IMR-90 (cell line): Measurements from ENCODE around the gene TCERG1L. TPM values are rescaled to one million over a fixed set of nuclear protein-coding genes. Genes with fewer than 3 reads are reported as not detected.

ENCODE experiments used
- ATAC-seq: fragments of 200-7000 bp; cut with Tn5 transposase; 2 replicates; pipeline ENCODE4 v1.9.1; 2020; ENCODE audit warnings: low read depth, mild to moderate bottlenecking, moderate library complexity
- BruUV-seq: library from RNA; stranded (reverse); fragments of 400-500 nt; replicated peaks from 2 replicates; lab custom pipeline; 2021; lab: Mats Ljungman, UMichigan
- CTCF ChIA-PET: fragments of 300-600 bp; formaldehyde crosslinking; extraction: SDS; loops from one replicate; lab custom pipeline; 2021; ENCODE audit warnings: antibody characterized with exemption; lab: Yijun Ruan, JAX
- POLR2A ChIA-PET: fragments of 300-600 bp; sonication (Branson Sonifier 250); formaldehyde crosslinking; loops from one replicate; lab custom pipeline; 2022; ENCODE audit warnings: antibody characterized with exemption; ENCODE audit not compliant: unreplicated experiment; lab: Charles Lee
- DNase-seq: peaks from one replicate; pipeline ENCODE4 v3.0.0; 2013
- H2AFZ ChIP-seq: replicated peaks from 2 replicates; pipeline ENCODE3; 2013; ENCODE audit warnings: low read length, mild to moderate bottlenecking; ENCODE audit not compliant: poor library complexity
- H2AK5ac ChIP-seq: 2 replicates; pipeline ENCODE4 v1.6.1; 2013; ENCODE audit warnings: low read depth, low read length, inconsistent platforms
- H2AK9ac ChIP-seq: replicated peaks from 2 replicates; pipeline ENCODE3; 2013; ENCODE audit warnings: mild to moderate bottlenecking, low read depth, low read length, moderate library complexity; ENCODE audit not compliant: poor library complexity
- H2BK120ac ChIP-seq: 2 replicates; pipeline ENCODE4 v1.6.1; 2013; ENCODE audit warnings: low read depth, low read length, inconsistent platforms
- H2BK15ac ChIP-seq: 3 replicates; pipeline ENCODE4 v1.6.1; 2013; ENCODE audit warnings: low read depth, low read length, inconsistent platforms
- H2BK20ac ChIP-seq: 2 replicates; pipeline ENCODE4 v1.6.1; 2013; ENCODE audit warnings: low read depth, mild to moderate bottlenecking, inconsistent platforms, low read length, moderate library complexity
- H2BK5ac ChIP-seq: 2 replicates; pipeline ENCODE4 v1.6.1; 2013; ENCODE audit warnings: mild to moderate bottlenecking, low read depth, low read length, inconsistent platforms; ENCODE audit not compliant: poor library complexity, severe bottlenecking
- H3K14ac ChIP-seq: replicated peaks from 2 replicates; pipeline ENCODE4 v1.6.1; 2013; ENCODE audit warnings: low read depth, low read length, inconsistent platforms
- H3K18ac ChIP-seq: 2 replicates; pipeline ENCODE4 v1.6.1; 2013; ENCODE audit warnings: low read depth, low read length, control low read depth
- H3K23ac ChIP-seq: 2 replicates; pipeline ENCODE4 v1.6.1; 2013; ENCODE audit warnings: low read depth, low read length, inconsistent platforms
- H3K27ac ChIP-seq: 2 replicates; pipeline ENCODE4 v1.5.1; 2013; ENCODE audit warnings: mild to moderate bottlenecking, control low read depth, low read length; ENCODE audit not compliant: insufficient read depth
- H3K27me3 ChIP-seq: 2 replicates; pipeline ENCODE4 v1.6.1; 2013; ENCODE audit warnings: low read length; ENCODE audit not compliant: control insufficient read depth, insufficient read depth
- H3K36me3 ChIP-seq: 2 replicates; pipeline ENCODE4 v1.6.1; 2013; ENCODE audit warnings: low read length, mixed read lengths; ENCODE audit not compliant: control insufficient read depth, insufficient read depth
- H3K4ac ChIP-seq: 2 replicates; pipeline ENCODE4 v1.6.1; 2013; ENCODE audit warnings: low read depth, low read length, inconsistent platforms
- H3K4me1 ChIP-seq: 2 replicates; pipeline ENCODE4 v1.6.1; 2013; ENCODE audit warnings: low read length, mixed read lengths; ENCODE audit not compliant: control insufficient read depth, insufficient read depth
- H3K4me2 ChIP-seq: 2 replicates; pipeline ENCODE4 v1.6.1; 2013; ENCODE audit warnings: low read depth, mild to moderate bottlenecking, control low read depth, low read length, moderate library complexity
- H3K4me3 ChIP-seq: 2 replicates; pipeline ENCODE4 v1.5.1; 2013; ENCODE audit warnings: low read depth, mild to moderate bottlenecking, control low read depth, low read length, moderate library complexity; ENCODE audit not compliant: insufficient read depth
- H3K56ac ChIP-seq: 2 replicates; pipeline ENCODE4 v1.6.1; 2013; ENCODE audit warnings: low read length, inconsistent platforms; ENCODE audit not compliant: insufficient read depth; ENCODE audit errors: extremely low read depth
- H3K79me1 ChIP-seq, 2 experiments: 2 replicates each; pipeline ENCODE4 v1.6.1; 2013; ENCODE audit warnings: low read length in 2 of 2, inconsistent platforms in 1 of 2, low read depth in 1 of 2
- H3K9ac ChIP-seq: 2 replicates; pipeline ENCODE4 v1.6.1; 2013; ENCODE audit warnings: low read depth, low read length, control low read depth
- H3K9me1 ChIP-seq: 2 replicates; pipeline ENCODE4 v1.6.1; 2013; ENCODE audit warnings: low read length, inconsistent platforms; ENCODE audit not compliant: insufficient read depth
- H3K9me3 ChIP-seq: 2 replicates; pipeline ENCODE4 v1.6.1; 2013; ENCODE audit warnings: low read length; ENCODE audit not compliant: control insufficient read depth, insufficient read depth
- H4K20me1 ChIP-seq: 2 replicates; pipeline ENCODE4 v1.6.1; 2013; ENCODE audit warnings: low read length, inconsistent platforms; ENCODE audit not compliant: insufficient read depth
- H4K5ac ChIP-seq: 2 replicates; pipeline ENCODE4 v1.6.1; 2013; ENCODE audit warnings: mild to moderate bottlenecking, low read depth, low read length, control low read depth
- H4K8ac ChIP-seq, 2 experiments: 2 replicates each; pipeline ENCODE4 v1.6.1; 2013; ENCODE audit warnings: low read depth in 2 of 2, low read length in 2 of 2, control low read depth in 1 of 2, inconsistent platforms in 1 of 2
- H4K91ac ChIP-seq: 2 replicates; pipeline ENCODE4 v1.6.1; 2013; ENCODE audit warnings: low read depth, low read length, inconsistent platforms; ENCODE audit not compliant: insufficient read depth
- CEBPB ChIP-seq: IDR thresholded peaks from 2 replicates; pipeline ENCODE4 v1.6.1; 2012; ENCODE audit warnings: low read depth, low read length, improper control_type of control experiment
- MXI1 ChIP-seq: IDR thresholded peaks from 2 replicates; pipeline ENCODE4 v1.6.1; 2012; ENCODE audit warnings: low read depth, mild to moderate bottlenecking, low read length, moderate library complexity, borderline replicate concordance
- POLR2A ChIP-seq: IDR thresholded peaks from 2 replicates; pipeline ENCODE4 v1.6.1; 2012; ENCODE audit warnings: mild to moderate bottlenecking, low read depth, low read length
- RCOR1 ChIP-seq: IDR thresholded peaks from 2 replicates; pipeline ENCODE4 v1.6.1; 2012; ENCODE audit warnings: mild to moderate bottlenecking, low read length, improper control_type of control experiment; ENCODE audit not compliant: insufficient replicate concordance
- WGBS, 2 experiments: methylation state at CpG; one replicate each; pipeline versions ENCODE4 v1.1.5 to v1.1.7; 2013; ENCODE audit warnings: missing lambda C conversion rate in 2 of 2; ENCODE audit not compliant: insufficient read length in 1 of 2; ENCODE audit errors: extremely low coverage in 2 of 2; 5-methylcytosine and 5-hydroxymethylcytosine counted together
- dilution Hi-C: fragments of 300-500 bp; cut with HindIII; formaldehyde crosslinking; loops from one replicate; pipeline ENCODE4 v1.14.3; 2018; ENCODE audit warnings: low sequenced_read_pairs; ENCODE audit not compliant: unreplicated experiment
- in situ Hi-C: fragments of 300-500 bp; cut with MboI; formaldehyde crosslinking; loops from 3 replicates; pipeline ENCODE4 v1.14.3; 2019; ENCODE audit warnings: low sequenced_read_pairs, inconsistent platforms, mixed read lengths
- intact Hi-C: fragments of 100-400 bp; cut with micrococcal nuclease; formaldehyde crosslinking; loops from 2 replicates; pipeline ENCODE4 v1.10.0; 2022
- polyA plus RNA-seq, 3 experiments: library from polyadenylated mRNA; depleted of rRNA; stranded (reverse); fragments of >200 nt; gene quantifications; 2 replicates each; pipeline ENCODE4 v1.2.3, GENCODE V29; 2012; ENCODE audit warnings: low replicate concordance in 1 of 3
- total RNA-seq: library from RNA; depleted of rRNA; stranded (reverse); fragments of >200 nt; gene quantifications from 2 replicates; pipeline ENCODE4 v1.2.3, GENCODE V29; 2012
- TF ChIP-seq, protein P1 (sequence below): fragments of 150-350 bp; IDR thresholded peaks from 2 replicates; pipeline ENCODE4 v1.6.1; 2016; ENCODE audit warnings: low read depth, mild to moderate bottlenecking, low read length, moderate library complexity, borderline replicate concordance

Gene TCERG1L
- total and polyA plus RNA-seq, 2 of the 4 experiments (the other 2 are of a cell fraction), result not detected

DNA sequence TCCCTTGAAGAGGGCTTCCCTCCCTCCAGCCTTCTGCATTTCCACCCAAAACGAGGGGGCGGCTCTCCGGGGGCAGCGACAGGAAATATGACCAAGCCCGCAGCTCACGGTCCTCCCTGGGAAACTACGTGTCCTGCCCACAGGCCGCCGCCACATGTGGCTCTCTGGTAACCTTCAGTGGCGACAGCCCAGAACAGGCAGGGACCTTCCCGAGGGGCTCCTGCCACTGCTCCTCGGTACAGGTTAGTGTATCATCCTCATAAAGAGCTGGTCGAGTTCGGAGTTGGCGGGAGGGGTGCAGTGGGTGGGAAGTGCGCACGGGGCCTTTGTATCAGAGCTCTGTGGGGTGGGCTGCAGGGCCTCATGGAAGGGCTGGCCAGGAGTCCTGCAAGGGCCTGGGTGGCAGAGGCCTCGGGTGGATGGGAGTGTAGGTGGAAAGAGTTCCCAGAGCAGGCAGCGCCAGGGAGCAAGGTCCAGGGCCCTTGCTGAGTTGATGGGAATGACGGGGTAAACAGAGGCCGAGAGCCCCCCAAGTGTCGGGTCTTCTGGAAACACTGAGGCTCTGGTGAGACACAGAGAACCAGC, 66.0 kb downstream of the TCERG1L start:
- in situ Hi-C loops (no loop called here), dilution Hi-C loops (no loop called here)

More for the DNA sequence above, 66.0 kb downstream of the TCERG1L start:
- TF ChIP-seq CEBPB (no peak), RCOR1 (no peak), POLR2A (no peak), MXI1 (no peak)
- TF ChIP-seq, protein P1, sequence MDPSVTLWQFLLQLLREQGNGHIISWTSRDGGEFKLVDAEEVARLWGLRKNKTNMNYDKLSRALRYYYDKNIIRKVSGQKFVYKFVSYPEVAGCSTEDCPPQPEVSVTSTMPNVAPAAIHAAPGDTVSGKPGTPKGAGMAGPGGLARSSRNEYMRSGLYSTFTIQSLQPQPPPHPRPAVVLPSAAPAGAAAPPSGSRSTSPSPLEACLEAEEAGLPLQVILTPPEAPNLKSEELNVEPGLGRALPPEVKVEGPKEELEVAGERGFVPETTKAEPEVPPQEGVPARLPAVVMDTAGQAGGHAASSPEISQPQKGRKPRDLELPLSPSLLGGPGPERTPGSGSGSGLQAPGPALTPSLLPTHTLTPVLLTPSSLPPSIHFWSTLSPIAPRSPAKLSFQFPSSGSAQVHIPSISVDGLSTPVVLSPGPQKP, result no peak
- Histone ChIP-seq H4K5ac (no peak overlapping the region), H2BK120ac (no peak overlapping the region), H3K4ac (no peak overlapping the region), H3K27me3 (no peaks in the 10 kb centered on the region), H2BK20ac (no peak overlapping the region), H2AFZ (no peak overlapping the region), H2BK15ac (no peak overlapping the region), H4K8ac (no peak overlapping the region), H3K18ac (no peak overlapping the region), H3K9me1 (no peaks in the 10 kb centered on the region), H3K4me2 (no peak overlapping the region), H3K9ac (no peak overlapping the region), H2AK5ac (no peak overlapping the region), H3K9me3 (peaks cover 50% of the 10 kb centered on the region), H3K14ac (no peak overlapping the region), H3K27ac (no peak overlapping the region), H2BK5ac (no peak overlapping the region), H3K4me3 (no peak overlapping the region), H3K23ac (no peak overlapping the region), H3K4me1 (no peaks in the 10 kb centered on the region), H3K36me3 (no peaks in the 10 kb centered on the region), H4K20me1 (no peaks in the 10 kb centered on the region), H4K91ac (no peak overlapping the region), H3K79me1 (no peaks in the 10 kb centered on the region), H3K56ac (no peak overlapping the region), H2AK9ac (no peak overlapping the region)
- DNase-seq (no peak), ATAC-seq (no peak)
- BruUV-seq, result no TSS peak
- intact Hi-C loops, result no loop called here
- ChIA-PET POLR2A (no interaction called here), CTCF (no interaction called here)
- WGBS, 2 experiments, result 70% methylated on average over 6 of the region's 22 CpGs; no CpG with 5 or more reads in 1 of the 2 experiments
